Prostate gland (tissue), 2 donors: ENCODE measurements around the gene MORN1. TPM values are rescaled to one million over a fixed set of nuclear protein-coding genes. Genes with fewer than 3 reads are reported as not detected.

ENCODE experiments used
- DNase-seq: peaks from one replicate; pipeline ENCODE4 v3.0.0-alpha.2; 2019; ENCODE audit warnings: low spot score
- H3K27ac ChIP-seq, 2 donors: fragments of 200-600 bp; sonication (generic); 2 replicates each; pipeline ENCODE4 v1.5.1; 2017 to 2019
- H3K27me3 ChIP-seq: fragments of 200-600 bp; sonication (generic); replicated peaks from 2 replicates; pipeline ENCODE4 v1.5.1; 2019; ENCODE audit not compliant: insufficient read depth
- H3K36me3 ChIP-seq, 2 donors: fragments of 200-600 bp; sonication (generic); 1 replicate in 1 of 2; 2 replicates in 1 of 2; pipeline versions ENCODE4 v1.5.1 to v1.8.1; 2017 to 2019
- H3K4me1 ChIP-seq: fragments of 200-600 bp; sonication (generic); replicated peaks from 2 replicates; pipeline ENCODE4 v1.5.1; 2019
- H3K4me3 ChIP-seq, 2 donors: fragments of 200-600 bp; sonication (generic); 2 replicates each; pipeline ENCODE4 v1.5.1; 2017 to 2019
- H3K9me3 ChIP-seq: fragments of 200-600 bp; sonication (generic); 2 replicates; pipeline ENCODE4 v1.5.1; 2017
- CTCF ChIP-seq, 4 experiments: fragments of 200-600 bp in 2 of 4; fragments of 450-650 bp in 2 of 4; sonication (generic) in 2 of 4; IDR thresholded peaks; 1 replicate in 3 of 4; 2 replicates in 1 of 4; pipeline ENCODE4 v1.5.1; 2016 to 2019; ENCODE audit warnings: antibody characterized with exemption in 4 of 4, mild to moderate bottlenecking in 2 of 4, moderate library complexity in 2 of 4
- POLR2A ChIP-seq: fragments of 450-650 bp; IDR thresholded peaks from one replicate; pipeline ENCODE4 v1.6.1; 2016; ENCODE audit warnings: antibody characterized with exemption, mild to moderate bottlenecking
- POLR2AphosphoS5 ChIP-seq: sonication (generic); formaldehyde crosslinking; IDR thresholded peaks from one replicate; pipeline ENCODE4 v1.6.1; 2017; ENCODE audit warnings: antibody characterized with exemption
- WGBS: methylation state at CpG from one replicate; pipeline ENCODE4 v1.1.5; 2018; 5-methylcytosine and 5-hydroxymethylcytosine counted together
- intact Hi-C: fragments of 100-400 bp; cut with DNase I; formaldehyde crosslinking; loops from one replicate; pipeline ENCODE4 v1.14.2; 2022
- total RNA-seq, 2 donors: library from RNA; depleted of rRNA; stranded (reverse); fragments of >200 nt; gene quantifications; one replicate each; pipeline ENCODE4 v1.1.0, GENCODE V29; 2016

MORN1 gene
- total RNA-seq, 2 donors from 2014 or later = 18.6 to 21.0 TPM

- 91% methylated on average over 21 of the region's 24 CpGs for WGBS
- no peak overlapping the region for H3K4me3 ChIP-seq
- no peak for TF ChIP-seq CTCF (IDR thresholded peaks at IDR 0.05)
- TF ChIP-seq POLR2AphosphoS5 = no peak
- TF ChIP-seq POLR2A = no peak
- no peaks in the 10 kb centered on the region for H3K9me3 ChIP-seq
- no peak for DNase-seq
- intact Hi-C loops = no loop called here
- H3K27me3 ChIP-seq = no peaks in the 10 kb centered on the region
- H3K27ac ChIP-seq = no peak overlapping the region
- peaks cover 5% of the 10 kb centered on the region for H3K4me1 ChIP-seq
- no peaks in the 10 kb centered on the region for H3K36me3 ChIP-seq
These were observed 51.1 kb downstream of the MORN1 start for GRCh38 chr1:2340086-2340917.

- H3K36me3 ChIP-seq = no peaks in the 10 kb centered on the region
- no peak for DNase-seq
- intact Hi-C loops = no loop called here
- no peak overlapping the region for H3K27ac ChIP-seq
- no peaks in the 10 kb centered on the region for H3K27me3 ChIP-seq
- no peak overlapping the region for H3K4me3 ChIP-seq
- WGBS = 85% methylated on average over 44 of the region's 45 CpGs
- H3K9me3 ChIP-seq = no peaks in the 10 kb centered on the region
- TF ChIP-seq POLR2A (no peak), POLR2AphosphoS5 (no peak), CTCF (IDR thresholded peaks at IDR 0.05) (no peak)
- H3K4me1 ChIP-seq = peaks cover 9% of the 10 kb centered on the region
These were observed 51.9 kb downstream of the MORN1 start for GRCh38 chr1:2339206-2340085.

GRCh38 chr1:2337501-2337900 is 53.9 kb downstream of the MORN1 start:
- TF ChIP-seq POLR2A = no peak
- TF ChIP-seq CTCF (IDR thresholded peaks at IDR 0.05) = no peak
- TF ChIP-seq POLR2AphosphoS5 = no peak
- peaks cover 9% of the 10 kb centered on the region for H3K4me1 ChIP-seq
- no peak overlapping the region for H3K4me3 ChIP-seq
- H3K27ac ChIP-seq = no peak overlapping the region
- WGBS = 82% methylated on average over 10 of the region's 10 CpGs
- H3K36me3 ChIP-seq = no peaks in the 10 kb centered on the region
- no peaks in the 10 kb centered on the region for H3K9me3 ChIP-seq
- no peaks in the 10 kb centered on the region for H3K27me3 ChIP-seq
- no peak for DNase-seq
- intact Hi-C loops = no loop called here

- Histone ChIP-seq H3K9me3 (no peaks in the 10 kb centered on the region), H3K27ac (no peak overlapping the region), H3K36me3 (no peaks in the 10 kb centered on the region), H3K4me1 (peaks cover 9% of the 10 kb centered on the region), H3K27me3 (no peaks in the 10 kb centered on the region), H3K4me3 (no peak overlapping the region)
- 87% methylated on average over 16 of the region's 23 CpGs for WGBS
- intact Hi-C loops = no loop called here
- DNase-seq = no peak
- TF ChIP-seq POLR2AphosphoS5 = no peak
- TF ChIP-seq POLR2A = no peak
These were observed 54.3 kb downstream of the MORN1 start for GRCh38 chr1:2337081-2337480.

- intact Hi-C loops = no loop called here
- peak overlapping the region; percentile 17 to 26 for H3K27ac ChIP-seq
- H3K4me1 ChIP-seq = peaks cover 9% of the 10 kb centered on the region
- TF ChIP-seq POLR2AphosphoS5 = no peak
- no peak for TF ChIP-seq CTCF (IDR thresholded peaks at IDR 0.05)
- TF ChIP-seq POLR2A = no peak
- WGBS = 69% methylated on average over 9 of the region's 11 CpGs
- no peak for DNase-seq
- no peak overlapping the region for H3K4me3 ChIP-seq
- no peaks in the 10 kb centered on the region for H3K36me3 ChIP-seq
- no peaks in the 10 kb centered on the region for H3K9me3 ChIP-seq
- no peaks in the 10 kb centered on the region for H3K27me3 ChIP-seq
These were observed 54.9 kb downstream of the MORN1 start for GRCh38 chr1:2336499-2336898.
